Stimulated activated CD8-positive, alpha-beta memory T cell treated with anti-CD3 and anti-CD28 coated beads, Interleukin-4, amount 100 ng/mL, for 4 hours (primary cell): Measurements from ENCODE around the gene SHLD1.
A peak's percentile ranks its signal among the peaks of the same experiment; 100 is the strongest.

Source experiments
- DNase-seq, 2 donors: peaks; one replicate each; pipeline ENCODE4 v3.0.0-alpha.2; 2020; ENCODE audit warnings: low read depth in 2 of 2, low spot score in 1 of 2

SHLD1 gene

GRCh38 chr20:5811746-5812145 lies 61.5 kb downstream of the SHLD1 start:
- DNase-seq = no peak

- no peak for DNase-seq
These were observed 68.1 kb downstream of the SHLD1 start for GRCh38 chr20:5818346-5818681.

- no peak for DNase-seq
These were observed 70.5 kb downstream of the SHLD1 start for GRCh38 chr20:5820738-5821137.

GRCh38 chr20:5821627-5822215 lies 71.5 kb downstream of the SHLD1 start:
- no peak for DNase-seq

DNA sequence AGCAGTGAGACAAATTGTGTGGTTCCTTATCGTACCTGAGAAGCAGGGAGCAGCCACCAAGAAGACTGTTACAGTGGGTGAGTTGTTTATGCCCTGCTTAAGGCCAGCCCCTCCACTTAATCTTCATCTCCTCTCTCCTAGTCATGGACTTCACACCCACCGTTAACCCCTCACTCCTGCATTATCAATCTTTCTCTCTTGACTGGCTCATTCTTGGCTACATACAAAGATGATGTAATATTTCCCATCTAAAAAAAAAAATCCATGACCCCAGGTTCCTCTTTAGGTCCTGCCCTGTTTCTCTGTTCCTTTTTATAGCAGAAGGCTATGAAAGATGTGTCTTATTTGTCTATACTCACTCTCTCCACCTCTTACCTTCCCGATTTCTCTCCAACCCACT lies 72.4 kb downstream of the SHLD1 start:
- DNase-seq = no peak

DNA sequence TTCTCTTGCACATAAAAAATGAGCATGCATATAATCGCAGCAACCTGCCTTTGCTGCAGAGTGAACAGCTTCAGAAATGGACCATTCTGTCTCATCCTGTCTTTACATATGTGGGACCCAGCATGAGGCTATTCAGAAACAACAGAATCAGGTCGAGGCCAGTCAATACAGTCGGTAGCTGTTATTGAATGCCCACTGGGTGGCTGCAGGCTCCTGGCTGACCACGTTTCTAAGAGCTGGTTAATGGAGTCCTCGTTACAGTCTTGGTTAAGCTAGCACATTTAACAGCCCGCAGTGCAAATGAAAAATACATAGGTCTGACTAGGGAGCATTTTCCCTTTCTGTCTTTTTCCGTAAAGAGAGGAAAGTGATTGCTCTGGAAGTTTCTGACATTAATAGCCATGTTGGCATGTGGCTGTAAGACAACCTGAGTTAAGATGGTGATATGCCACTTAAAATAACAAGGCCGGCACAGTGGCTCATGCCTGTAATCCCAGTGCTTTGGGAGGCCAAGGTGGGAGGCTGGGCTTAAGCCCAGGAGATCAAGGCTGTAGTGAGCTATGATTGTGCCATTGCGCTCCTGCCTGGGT lies 75.0 kb downstream of the SHLD1 start:
- DNase-seq = no peak

- no peak for DNase-seq
These were observed 77.1 kb downstream of the SHLD1 start for GRCh38 chr20:5827098-5827853.

- DNase-seq = no peak
These were observed 77.7 kb downstream of the SHLD1 start for GRCh38 chr20:5827861-5828260.

- DNase-seq = no peak
These were observed 79.1 kb downstream of the SHLD1 start for GRCh38 chr20:5829241-5829809.

- DNase-seq = no peak
These were observed 81.5 kb downstream of the SHLD1 start for GRCh38 chr20:5831539-5832237.

DNA sequence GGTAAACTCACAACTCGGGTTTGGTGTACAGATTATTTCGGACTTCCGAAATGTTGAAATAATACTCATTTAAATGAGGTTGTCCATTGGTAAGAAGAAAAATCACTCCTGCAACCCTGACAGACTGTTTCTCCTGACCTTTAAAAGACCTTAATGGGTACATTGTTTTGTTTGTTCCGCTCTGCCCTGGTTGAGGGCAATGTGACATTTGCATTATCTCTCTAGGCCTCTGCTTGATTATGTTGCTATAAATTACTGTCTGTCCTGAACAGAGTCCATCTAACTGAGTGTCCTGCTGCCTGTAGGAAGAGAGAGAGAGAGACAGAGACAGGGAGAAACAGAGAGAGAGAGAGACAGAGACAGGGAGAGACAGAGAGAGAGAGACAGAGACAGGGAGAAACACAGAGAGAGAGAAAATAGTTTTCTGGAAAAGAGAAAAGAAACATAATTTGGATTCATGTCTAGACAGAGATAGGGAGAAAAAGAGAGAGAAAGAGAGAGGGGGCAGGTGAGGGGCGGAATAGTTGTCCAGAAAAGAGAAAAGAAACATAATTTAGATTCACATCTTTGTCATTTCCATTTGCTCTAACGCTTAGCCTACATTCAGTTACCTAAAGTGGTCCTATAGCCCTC lies 83.2 kb downstream of the SHLD1 start:
- no peak for DNase-seq

DNA sequence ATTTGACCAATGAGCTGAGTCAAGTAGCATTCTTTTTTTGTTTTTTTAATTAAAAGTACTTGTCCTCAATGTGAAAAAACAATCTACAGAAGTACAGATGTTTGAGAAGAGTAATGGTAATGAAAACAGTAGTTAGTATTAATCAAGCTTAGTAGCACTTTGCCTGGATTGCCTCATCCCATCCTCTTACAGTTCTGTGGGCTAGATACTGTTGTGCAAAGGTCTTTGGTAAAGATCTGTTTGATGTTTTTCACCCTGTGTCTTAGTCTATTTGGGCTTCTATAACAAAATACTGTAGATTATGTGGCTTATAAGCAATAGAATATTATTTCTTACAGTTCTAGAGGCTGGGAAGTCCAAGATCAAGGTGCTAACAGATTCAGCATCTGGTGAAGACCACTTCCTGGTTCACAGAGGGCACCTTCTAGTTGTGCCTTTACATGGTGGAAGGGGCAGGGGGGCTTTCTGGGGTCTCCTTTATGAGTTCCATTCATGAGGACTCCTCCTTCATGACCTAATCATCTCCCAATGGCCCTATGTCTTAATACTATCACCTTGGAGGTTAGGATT lies 84.3 kb downstream of the SHLD1 start:
- no peak for DNase-seq

DNA sequence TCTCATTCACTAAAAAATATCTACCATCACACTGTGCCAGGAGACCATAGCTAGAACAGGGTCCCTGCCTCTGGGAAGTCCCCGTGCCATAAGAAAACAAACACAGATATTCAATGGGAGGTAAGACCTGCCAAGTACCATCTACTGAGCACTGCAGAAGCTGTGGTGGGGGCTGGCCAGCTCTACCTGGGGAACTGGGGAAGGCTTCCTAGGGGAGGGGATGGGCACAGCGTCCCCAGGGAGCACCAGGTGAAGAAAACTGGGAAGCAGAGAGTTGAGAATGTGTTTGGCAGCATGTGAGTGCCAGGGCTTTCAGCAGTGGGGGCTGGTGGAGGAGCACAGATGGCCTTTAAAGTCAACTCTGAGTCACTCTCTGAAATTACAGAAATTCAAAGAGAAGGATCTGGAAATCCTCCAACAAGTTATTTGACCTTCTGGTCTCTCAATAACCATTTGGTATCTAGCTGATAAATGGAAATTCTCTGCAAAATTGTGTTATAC lies 85.2 kb downstream of the SHLD1 start:
- DNase-seq = no peak

DNA sequence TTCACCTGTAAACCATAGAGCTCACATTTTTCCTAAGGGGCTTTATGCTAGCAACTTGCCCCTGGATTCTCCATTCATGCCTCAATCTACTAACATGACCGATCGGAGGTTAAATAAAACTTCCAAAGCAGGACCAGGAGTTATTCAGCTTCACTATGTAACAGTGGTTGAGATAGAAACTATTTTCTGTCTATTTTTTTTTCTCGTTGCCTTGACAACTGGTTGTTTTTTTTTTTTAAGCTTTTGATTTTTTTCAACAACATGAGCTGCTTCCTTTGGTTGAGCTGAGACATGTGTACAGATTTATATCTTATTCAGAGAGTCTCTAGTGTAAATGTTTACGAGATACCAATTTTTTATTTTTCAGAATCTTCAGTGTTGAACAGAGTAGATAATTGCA lies 85.7 kb downstream of the SHLD1 start:
- no peak for DNase-seq

DNA sequence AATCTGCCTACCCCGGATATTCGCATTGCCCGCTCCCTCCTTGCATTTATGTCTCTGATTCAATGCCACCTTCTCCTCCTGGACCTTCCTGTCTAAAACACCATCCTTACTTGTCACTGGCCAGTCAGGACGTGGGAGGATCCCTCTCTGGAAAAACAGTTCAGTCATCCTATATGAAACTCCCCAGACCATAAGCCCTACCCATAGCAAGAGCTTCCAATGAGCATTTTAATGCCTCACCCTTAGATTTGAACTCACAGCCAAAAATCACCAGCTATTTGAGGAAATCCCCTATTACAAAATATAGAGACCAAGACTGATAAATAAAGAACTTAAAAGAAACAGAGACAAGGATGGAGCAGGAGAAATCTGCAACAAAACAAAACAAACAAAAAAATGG lies 86.4 kb downstream of the SHLD1 start:
- no peak for DNase-seq

DNA sequence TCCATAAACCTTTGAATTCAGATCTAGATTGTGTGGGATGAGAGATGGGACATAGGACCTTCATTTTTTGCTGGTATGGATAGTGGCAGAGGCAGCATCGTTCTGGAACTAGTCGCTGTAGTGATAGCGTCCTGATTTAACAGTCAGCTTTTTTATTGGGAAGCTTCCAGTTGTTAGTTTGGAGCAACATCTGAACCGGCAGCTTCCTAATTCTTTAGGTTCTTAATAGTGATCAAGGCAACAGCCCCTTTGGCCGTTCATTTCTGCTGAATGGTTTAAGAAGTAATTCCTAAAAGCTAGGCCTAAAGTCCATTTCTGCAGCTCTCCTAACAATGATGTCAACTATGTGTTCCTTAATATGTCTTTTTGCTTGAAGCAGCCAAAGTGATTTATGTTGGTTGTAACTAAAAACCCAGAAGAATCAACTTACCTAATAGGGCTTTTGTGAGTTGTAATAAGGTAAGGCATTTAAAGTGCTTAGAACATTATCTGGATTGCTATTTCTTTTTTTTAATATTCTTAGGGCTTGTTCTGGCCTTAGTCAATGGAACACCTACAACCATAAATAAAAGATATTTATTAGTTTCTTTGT lies 90.3 kb downstream of the SHLD1 start:
- DNase-seq = no peak

- no peak for DNase-seq
These were observed 91.3 kb downstream of the SHLD1 start for GRCh38 chr20:5841522-5841921.

- no peak for DNase-seq
These were observed 92.3 kb downstream of the SHLD1 start for GRCh38 chr20:5842465-5842864.

DNA sequence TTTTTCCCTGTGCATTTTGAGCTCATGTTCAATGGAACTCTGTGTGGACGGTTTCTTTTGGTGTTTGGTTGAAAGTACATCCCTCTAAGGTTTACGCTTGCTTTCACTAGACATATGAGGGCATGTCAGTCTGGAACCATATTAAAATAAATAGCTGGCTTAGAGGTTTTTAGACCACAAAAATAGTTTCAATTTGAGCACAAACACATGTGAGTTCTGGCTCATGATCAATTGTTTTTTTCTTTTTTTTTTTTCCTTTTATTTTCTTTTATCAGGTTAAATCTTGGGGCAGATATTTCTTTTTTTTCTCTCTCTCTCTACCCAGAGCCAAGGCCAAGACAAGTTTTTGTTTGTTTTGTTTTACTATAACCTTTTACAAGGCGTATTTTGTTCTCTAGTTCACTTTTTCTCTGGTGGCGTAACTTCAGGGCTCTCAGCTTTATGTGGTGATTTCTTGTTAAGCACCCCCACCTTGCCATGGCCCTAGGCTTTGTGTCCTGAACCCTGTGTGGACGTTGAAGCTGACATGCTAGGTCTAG lies 92.9 kb downstream of the SHLD1 start:
- DNase-seq = no peak

- DNase-seq = peak; percentile 15 to 27
These were observed 94.0 kb downstream of the SHLD1 start for GRCh38 chr20:5844063-5844681.
